Type B pancreatic cell (in vitro differentiated cells): ENCODE data around the gene CYTIP. TPM values are rescaled to one million over a fixed set of nuclear protein-coding genes. Genes with fewer than 3 reads are reported as not detected.

Source experiments
- DNase-seq: peaks from one replicate; pipeline ENCODE4 v3.0.0; 2021; ENCODE audit warnings: mixed read lengths; ENCODE audit not compliant: unreplicated experiment; ENCODE audit errors: extremely low spot score
- H3K27ac Mint-ChIP-seq: 2 replicates; pipeline ENCODE4 v1.8.0; 2021; ENCODE audit warnings: mild to moderate bottlenecking, mixed read lengths
- H3K27me3 Mint-ChIP-seq: 2 replicates; pipeline ENCODE4 v1.8.0; 2021; ENCODE audit warnings: mixed read lengths
- H3K36me3 Mint-ChIP-seq: 2 replicates; pipeline ENCODE4 v1.8.0; 2021; ENCODE audit warnings: mixed read lengths
- H3K4me1 Mint-ChIP-seq: one replicate; pipeline ENCODE4 v1.8.0; 2021; ENCODE audit warnings: mixed read lengths; ENCODE audit not compliant: unreplicated experiment
- H3K4me3 Mint-ChIP-seq: 2 replicates; pipeline ENCODE4 v1.8.0; 2021; ENCODE audit warnings: mild to moderate bottlenecking, mixed read lengths
- H3K9me3 Mint-ChIP-seq: 2 replicates; pipeline ENCODE4 v1.8.0; 2021; ENCODE audit warnings: mixed read lengths
- total RNA-seq: library from RNA; stranded (reverse); gene quantifications from 2 replicates; pipeline ENCODE4 v1.2.1, GENCODE V29; 2021; ENCODE audit warnings: low replicate concordance
- TF ChIP-seq, protein P1 (sequence below): fragments of 200-600 bp; sonication (generic); conservative IDR thresholded peaks from 2 replicates; pipeline ENCODE4 v1.5.0; 2021; ENCODE audit warnings: antibody characterized with exemption, mild to moderate bottlenecking

Gene CYTIP
- total RNA-seq, 1 donor from 2014 or later, result 0.51 TPM

- Mint-ChIP-seq H3K4me1 (no peaks in the 10 kb centered on the region), H3K27ac (no peak overlapping the region), H3K27me3 (no peaks in the 10 kb centered on the region), H3K9me3 (peaks cover 7% of the 10 kb centered on the region), H3K36me3 (no peaks in the 10 kb centered on the region), H3K4me3 (no peak overlapping the region)
- DNase-seq, result no peak
- TF ChIP-seq, protein P1, sequence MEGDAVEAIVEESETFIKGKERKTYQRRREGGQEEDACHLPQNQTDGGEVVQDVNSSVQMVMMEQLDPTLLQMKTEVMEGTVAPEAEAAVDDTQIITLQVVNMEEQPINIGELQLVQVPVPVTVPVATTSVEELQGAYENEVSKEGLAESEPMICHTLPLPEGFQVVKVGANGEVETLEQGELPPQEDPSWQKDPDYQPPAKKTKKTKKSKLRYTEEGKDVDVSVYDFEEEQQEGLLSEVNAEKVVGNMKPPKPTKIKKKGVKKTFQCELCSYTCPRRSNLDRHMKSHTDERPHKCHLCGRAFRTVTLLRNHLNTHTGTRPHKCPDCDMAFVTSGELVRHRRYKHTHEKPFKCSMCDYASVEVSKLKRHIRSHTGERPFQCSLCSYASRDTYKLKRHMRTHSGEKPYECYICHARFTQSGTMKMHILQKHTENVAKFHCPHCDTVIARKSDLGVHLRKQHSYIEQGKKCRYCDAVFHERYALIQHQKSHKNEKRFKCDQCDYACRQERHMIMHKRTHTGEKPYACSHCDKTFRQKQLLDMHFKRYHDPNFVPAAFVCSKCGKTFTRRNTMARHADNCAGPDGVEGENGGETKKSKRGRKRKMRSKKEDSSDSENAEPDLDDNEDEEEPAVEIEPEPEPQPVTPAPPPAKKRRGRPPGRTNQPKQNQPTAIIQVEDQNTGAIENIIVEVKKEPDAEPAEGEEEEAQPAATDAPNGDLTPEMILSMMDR, result no peak
These were observed 33.2 kb upstream of the CYTIP start for GRCh38 chr2:157476953-157477709.

- Mint-ChIP-seq H3K27me3 (no peaks in the 10 kb centered on the region), H3K36me3 (no peaks in the 10 kb centered on the region), H3K27ac (no peak overlapping the region), H3K9me3 (peaks cover 7% of the 10 kb centered on the region), H3K4me1 (no peaks in the 10 kb centered on the region), H3K4me3 (no peak overlapping the region)
- TF ChIP-seq, protein P1, result no peak
- DNase-seq, result no peak
These were observed 32.0 kb upstream of the CYTIP start for GRCh38 chr2:157475722-157476390.

DNA sequence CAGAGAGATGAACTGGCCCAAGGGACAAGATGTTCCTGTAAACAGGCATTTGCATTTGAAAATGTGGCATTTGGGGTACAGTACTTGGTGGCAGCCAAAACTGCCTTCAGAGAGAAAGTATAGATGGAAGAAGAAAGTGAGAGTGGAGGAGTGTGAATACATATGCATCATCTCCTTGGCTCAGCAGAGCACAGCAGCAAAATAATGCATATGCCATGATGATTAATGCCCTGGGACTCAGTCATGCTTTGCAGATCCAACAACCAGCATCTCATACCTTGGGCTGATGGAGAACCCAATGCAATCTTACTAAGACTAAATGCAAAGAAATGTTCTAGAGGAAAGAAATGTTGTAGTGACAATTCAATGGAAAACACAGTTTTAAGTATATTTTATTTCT is 29.7 kb upstream of the CYTIP start:
- peaks cover 3% of the 10 kb centered on the region for H3K9me3 Mint-ChIP-seq
- DNase-seq, result no peak
- H3K4me3 Mint-ChIP-seq, result no peak overlapping the region
- H3K27ac Mint-ChIP-seq, result no peak overlapping the region
- H3K4me1 Mint-ChIP-seq, result no peaks in the 10 kb centered on the region
- H3K36me3 Mint-ChIP-seq, result no peaks in the 10 kb centered on the region
- H3K27me3 Mint-ChIP-seq, result no peaks in the 10 kb centered on the region
- TF ChIP-seq, protein P1, result no peak

GRCh38 chr2:157471078-157471477 is 27.2 kb upstream of the CYTIP start:
- no peak overlapping the region for H3K4me3 Mint-ChIP-seq
- no peak overlapping the region for H3K27ac Mint-ChIP-seq
- H3K36me3 Mint-ChIP-seq, result no peaks in the 10 kb centered on the region
- no peaks in the 10 kb centered on the region for H3K27me3 Mint-ChIP-seq
- H3K4me1 Mint-ChIP-seq, result no peaks in the 10 kb centered on the region
- H3K9me3 Mint-ChIP-seq, result no peaks in the 10 kb centered on the region
- TF ChIP-seq, protein P1, result no peak
- no peak for DNase-seq

DNA sequence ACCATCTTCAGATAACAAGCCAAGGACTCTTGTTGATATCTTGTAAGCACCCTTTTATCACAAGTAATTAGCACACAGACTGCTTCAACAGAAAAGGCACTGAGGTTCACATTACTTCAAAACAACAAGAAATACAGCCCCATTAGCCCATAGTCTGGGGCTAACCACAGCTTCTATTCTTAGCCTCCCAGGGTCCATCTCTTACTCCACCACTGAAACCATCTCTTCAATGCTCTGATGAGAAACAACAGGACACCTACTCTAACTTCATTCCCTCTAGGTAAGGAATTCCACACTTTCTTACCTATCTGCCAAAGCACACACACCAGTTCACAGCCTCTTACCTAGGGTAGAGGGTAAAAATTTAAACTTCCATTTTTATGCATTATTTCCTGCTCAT is 26.4 kb upstream of the CYTIP start:
- no peaks in the 10 kb centered on the region for H3K4me1 Mint-ChIP-seq
- TF ChIP-seq, protein P1, result no peak
- no peak overlapping the region for H3K4me3 Mint-ChIP-seq
- H3K27ac Mint-ChIP-seq, result no peak overlapping the region
- DNase-seq, result no peak
- H3K9me3 Mint-ChIP-seq, result no peaks in the 10 kb centered on the region
- H3K27me3 Mint-ChIP-seq, result no peaks in the 10 kb centered on the region
- H3K36me3 Mint-ChIP-seq, result no peaks in the 10 kb centered on the region
